BLaER1 treated with 17β-estradiol and CSF1 and Interleukin-3, amounts not matched to agents 10 nM and 100 nM (cell line): ENCODE measurements around the gene PSMA7.

Experiments
- H3K27ac ChIP-seq, 11 experiments: shearing (Covaris generic); formaldehyde crosslinking; 2 replicates each; pipeline ENCODE4 v1.8.1; 2022
- H3K27me3 ChIP-seq, 11 experiments: shearing (Covaris generic); formaldehyde crosslinking; 2 replicates each; pipeline ENCODE4 v1.8.1; 2022
- H3K36me3 ChIP-seq, 11 experiments: shearing (Covaris generic); formaldehyde crosslinking; 2 replicates each; pipeline ENCODE4 v1.8.1; 2022
- H3K4me1 ChIP-seq, 10 experiments: shearing (Covaris generic); formaldehyde crosslinking; 2 replicates each; pipeline ENCODE4 v1.8.1; 2022
- H3K4me2 ChIP-seq, 11 experiments: shearing (Covaris generic); formaldehyde crosslinking; 2 replicates each; pipeline ENCODE4 v1.8.1; 2022
- H3K4me3 ChIP-seq, 10 experiments: shearing (Covaris generic); formaldehyde crosslinking; 2 replicates each; pipeline ENCODE4 v1.8.1; 2022
- H3K9ac ChIP-seq, 11 experiments: shearing (Covaris generic); formaldehyde crosslinking; 2 replicates each; pipeline ENCODE4 v1.8.1; 2022
- H3K9me3 ChIP-seq, 11 experiments: shearing (Covaris generic); formaldehyde crosslinking; replicated peaks in 1 of 11; 2 replicates each; pipeline ENCODE4 v1.8.1; 2022
- H4K20me1 ChIP-seq, 11 experiments: shearing (Covaris generic); formaldehyde crosslinking; 2 replicates each; pipeline ENCODE4 v1.8.1; 2022
- Cebpa-rat ChIP-seq, 11 experiments: shearing (Covaris generic); IDR thresholded peaks; 2 replicates each; pipeline ENCODE4 v1.8.1; 2022

The PSMA7 gene

GRCh38 chr20:62143081-62143956, at the start of gene PSMA7, which contains the start of gene SS18L1:
PSMA7 (minus strand) TSS chr20:62143394; CDS start chr20:62143303, 91 bp downstream.
SS18L1 (plus strand) TSS chr20:62143769; CDS start chr20:62143821, 52 bp downstream.
- H3K36me3 ChIP-seq, result peaks cover 30 to 49% (median 44%) of the 10 kb centered on the region in 11 experiments
- H3K9ac ChIP-seq, result peak within 1 kb of the TSS; percentile 95 to 100 (median 99)
- H3K27me3 ChIP-seq, result no peaks in the 10 kb centered on the region
- peaks cover 38 to 48% (median 41%) of the 10 kb centered on the region in 10 experiments for H3K4me1 ChIP-seq
- H4K20me1 ChIP-seq, result peaks cover 78 to 95% (median 92%) of the 10 kb centered on the region in 11 experiments
- H3K4me2 ChIP-seq, result peak within 1 kb of the TSS; percentile 87 to 98 (median 97)
- peak within 1 kb of the TSS; percentile 96 to 99 (median 99) for H3K27ac ChIP-seq
- no peaks in the 10 kb centered on the region for H3K9me3 ChIP-seq
- no peak for TF ChIP-seq Cebpa-rat (IDR thresholded peaks at IDR 0.05)
- peak within 1 kb of the TSS; percentile 89 to 100 (median 99) for H3K4me3 ChIP-seq

DNA sequence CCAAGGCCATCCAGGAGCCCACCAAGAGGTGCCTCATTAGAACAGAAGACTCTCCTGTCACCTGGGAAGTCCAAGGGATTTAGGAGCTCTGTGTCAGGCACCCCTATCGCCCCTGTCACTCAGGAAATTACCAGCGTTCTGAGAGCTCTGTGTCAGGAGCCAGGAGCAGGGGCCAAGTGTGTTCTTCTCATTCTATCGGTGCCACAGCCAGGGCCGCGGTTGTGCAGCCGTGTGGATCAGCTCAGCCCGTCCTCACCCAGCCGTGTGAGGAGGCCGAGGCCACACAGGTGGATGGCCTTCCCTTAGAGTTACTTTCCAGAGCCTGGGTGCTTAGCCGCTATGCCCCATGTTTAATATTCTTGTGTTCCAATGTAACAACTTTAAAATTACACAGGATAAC, 49.4 kb upstream of the PSMA7 start:
- H3K4me2 ChIP-seq, result peak overlapping the region in 9 of 11 experiments; percentile 43 to 82 (median 72); a peak in 17 of 22 replicates
- peak overlapping the region in 3 of 11 experiments; percentile 7 to 41 (median 14); a peak in 2 of 22 replicates for H3K27ac ChIP-seq
- peak overlapping the region in 9 of 11 experiments; percentile 1 to 24 (median 11); a peak in 10 of 22 replicates for H3K9ac ChIP-seq
- no peaks in the 10 kb centered on the region for H3K27me3 ChIP-seq
- no peaks in the 10 kb centered on the region for H3K9me3 ChIP-seq
- peaks cover 41 to 89% (median 79%) of the 10 kb centered on the region in 11 experiments for H4K20me1 ChIP-seq
- H3K36me3 ChIP-seq, result peaks cover 19 to 66% (median 47%) of the 10 kb centered on the region in 11 experiments
- no peak for TF ChIP-seq Cebpa-rat (IDR thresholded peaks at IDR 0.05)
- H3K4me3 ChIP-seq, result no peak overlapping the region
- H3K4me1 ChIP-seq, result peaks cover 19 to 77% (median 67%) of the 10 kb centered on the region in 10 experiments

- H3K27ac ChIP-seq, result peak overlapping the region in 3 of 11 experiments; percentile 7 to 41 (median 14); a peak in 3 of 22 replicates
- H3K9ac ChIP-seq, result peak overlapping the region in 9 of 11 experiments; percentile 6 to 32 (median 12); a peak in 13 of 22 replicates
- H3K4me2 ChIP-seq, result peak overlapping the region in 10 of 11 experiments; percentile 7 to 82 (median 72); a peak in 19 of 22 replicates
- H3K9me3 ChIP-seq, result no peaks in the 10 kb centered on the region
- H3K36me3 ChIP-seq, result peaks cover 17 to 60% (median 40%) of the 10 kb centered on the region in 11 experiments; a peak in 21 of 22 replicates
- no peak for TF ChIP-seq Cebpa-rat (IDR thresholded peaks at IDR 0.05)
- H3K27me3 ChIP-seq, result no peaks in the 10 kb centered on the region
- H4K20me1 ChIP-seq, result peaks cover 41 to 95% (median 86%) of the 10 kb centered on the region in 11 experiments
- peaks cover 25 to 77% (median 66%) of the 10 kb centered on the region in 10 experiments for H3K4me1 ChIP-seq
- H3K4me3 ChIP-seq, result no peak overlapping the region
Measured at GRCh38 chr20:62191781-62192559, 48.8 kb upstream of the PSMA7 start.

- Histone ChIP-seq H3K4me3 (no peak overlapping the region), H3K36me3 (peaks cover 17 to 48% (median 37%) of the 10 kb centered on the region in 11 experiments; a peak in 21 of 22 replicates), H3K4me1 (peaks cover 36 to 76% (median 65%) of the 10 kb centered on the region in 10 experiments), H3K4me2 (peak overlapping the region in 9 of 11 experiments; percentile 43 to 82 (median 72); a peak in 17 of 22 replicates), H3K27me3 (no peaks in the 10 kb centered on the region), H4K20me1 (peaks cover 41 to 98% (median 91%) of the 10 kb centered on the region in 11 experiments), H3K9me3 (no peaks in the 10 kb centered on the region), H3K9ac (peak overlapping the region in 7 of 11 experiments; percentile 6 to 37 (median 23); a peak in 7 of 22 replicates), H3K27ac (no peak overlapping the region)
- TF ChIP-seq Cebpa-rat (IDR thresholded peaks at IDR 0.05), result no peak
Measured at GRCh38 chr20:62190639-62191411, 47.6 kb upstream of the PSMA7 start.

DNA sequence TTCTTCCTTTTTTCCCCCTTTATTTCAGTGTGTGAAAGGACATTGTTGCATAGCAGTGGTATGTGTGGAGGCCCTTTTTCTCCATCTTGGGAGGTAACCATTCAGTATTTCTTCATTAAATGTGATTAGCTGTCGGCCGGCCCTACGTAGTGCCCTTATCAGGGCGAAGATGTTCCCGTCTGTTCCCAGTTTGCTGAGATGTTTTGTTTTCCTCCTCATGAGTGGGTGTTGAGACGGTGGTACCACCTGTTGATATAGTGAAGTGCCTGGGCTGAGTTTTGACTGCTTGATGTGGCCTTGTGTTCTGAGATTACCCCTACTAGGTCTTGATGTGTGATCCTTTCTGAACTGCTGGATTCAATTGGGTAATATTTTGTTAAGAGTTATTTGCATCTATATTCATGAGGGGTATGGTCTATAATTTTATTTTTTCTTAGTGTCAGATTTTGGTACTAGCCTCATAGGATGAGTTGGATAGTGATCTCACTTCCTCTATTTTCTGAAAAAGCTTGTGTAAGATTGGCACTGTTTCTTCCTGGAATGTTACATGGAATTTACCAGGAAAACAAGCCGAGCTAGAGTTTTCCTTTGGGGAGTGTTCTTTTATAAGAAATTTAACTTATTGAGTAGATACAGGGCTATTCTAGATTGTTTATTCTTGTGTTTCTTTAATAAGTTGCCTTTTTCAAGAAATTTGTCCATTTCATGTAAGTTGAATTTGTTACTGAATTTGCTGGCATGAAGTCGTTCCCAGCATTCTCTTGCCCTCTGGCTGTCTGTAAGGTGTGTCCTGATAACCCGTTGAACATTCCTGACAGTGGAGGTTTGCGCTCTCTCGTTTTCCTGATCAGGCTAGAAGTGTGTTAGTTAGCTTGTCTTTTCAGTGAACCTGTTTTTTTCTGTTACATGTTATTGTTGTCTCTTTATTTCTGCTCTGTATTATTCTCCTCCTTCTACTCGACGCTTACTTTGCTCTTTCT, 44.0 kb upstream of the PSMA7 start:
- Histone ChIP-seq H3K4me3 (no peak overlapping the region), H4K20me1 (peaks cover 16 to 72% (median 55%) of the 10 kb centered on the region in 11 experiments), H3K9ac (no peak overlapping the region), H3K27me3 (no peaks in the 10 kb centered on the region), H3K9me3 (no peaks in the 10 kb centered on the region), H3K4me1 (peaks cover 42 to 62% (median 54%) of the 10 kb centered on the region in 10 experiments), H3K27ac (no peak overlapping the region), H3K4me2 (peak overlapping the region in 9 of 11 experiments; percentile 2 to 66 (median 29); a peak in 11 of 22 replicates), H3K36me3 (peaks cover 14 to 33% (median 25%) of the 10 kb centered on the region in 11 experiments; a peak in 21 of 22 replicates)
- TF ChIP-seq Cebpa-rat (IDR thresholded peaks at IDR 0.05), result no peak

DNA sequence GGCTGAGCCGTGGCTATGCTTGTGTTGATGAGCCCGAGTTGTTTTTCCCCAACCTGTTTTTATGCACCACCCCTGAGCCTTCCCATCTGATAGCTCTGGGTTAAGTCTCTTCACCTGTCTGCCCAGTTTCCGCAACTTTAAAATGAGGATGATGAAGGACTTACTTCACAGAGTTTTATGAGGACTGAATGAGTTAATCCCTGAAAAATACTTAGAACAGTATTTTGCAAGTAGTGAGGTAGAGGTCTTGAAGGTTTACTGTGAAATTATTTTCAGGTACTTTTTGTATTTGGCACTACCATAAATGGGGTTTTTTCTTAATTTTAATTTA, 42.9 kb upstream of the PSMA7 start:
- no peaks in the 10 kb centered on the region for H3K27me3 ChIP-seq
- H3K4me1 ChIP-seq, result peaks cover 39 to 58% (median 49%) of the 10 kb centered on the region in 10 experiments
- no peaks in the 10 kb centered on the region for H3K9me3 ChIP-seq
- H3K36me3 ChIP-seq, result peaks cover 14 to 30% (median 24%) of the 10 kb centered on the region in 11 experiments; a peak in 21 of 22 replicates
- no peak overlapping the region for H3K4me3 ChIP-seq
- no peak for TF ChIP-seq Cebpa-rat (IDR thresholded peaks at IDR 0.05)
- peaks cover 5 to 60% (median 44%) of the 10 kb centered on the region in 11 experiments for H4K20me1 ChIP-seq
- H3K27ac ChIP-seq, result no peak overlapping the region
- H3K4me2 ChIP-seq, result peak overlapping the region in 5 of 11 experiments; percentile 8 to 29 (median 27); a peak in 7 of 22 replicates
- 0 out of 22 replicates have a peak overlapping the region, but pooled peaks of 1 of the 11 experiments have one; percentile 18 for H3K9ac ChIP-seq
